Pancreas (tissue), 10 donors: ENCODE data around the gene ADGRG3. TPM values are rescaled to one million over a fixed set of nuclear protein-coding genes. Genes with fewer than 3 reads are reported as not detected.

Experiments used
- ATAC-seq, 4 donors: fragments of 200-7000 bp; cut with Tn5 transposase; one replicate each; pipeline versions ENCODE4 v1.8.0 to v1.9.1; 2020; ENCODE audit warnings: mild to moderate bottlenecking in 4 of 4, moderate library complexity in 4 of 4
- DNase-seq, 6 donors: peaks; one replicate each; pipeline ENCODE4 v3.0.0-alpha.2; 2020
- FAIRE-seq: peaks from 2 replicates; lab custom pipeline; 2012; peaks lifted over from hg19 to GRCh38; lab: Jason Lieb, UNC
- H3K27ac ChIP-seq, 4 donors: fragments of 200-600 bp; sonication (generic); 1 replicate in 3 of 4; 2 replicates in 1 of 4; pipeline versions ENCODE4 v1.5.0 to v1.8.0; 2020
- H3K27me3 ChIP-seq, 4 donors: fragments of 200-600 bp; one replicate each; pipeline ENCODE4 v1.8.0; 2021
- H3K36me3 ChIP-seq, 3 donors: fragments of 200-600 bp; sonication (generic) in 1 of 3; one replicate each; pipeline versions ENCODE4 v1.5.0 to v1.8.0; 2020 to 2021
- H3K4me1 ChIP-seq, 3 donors: fragments of 200-600 bp; one replicate each; pipeline ENCODE4 v1.8.0; 2021
- H3K4me3 ChIP-seq, 4 donors: fragments of 200-600 bp; sonication (generic) in 2 of 4; one replicate each; pipeline versions ENCODE4 v1.5.0 to v1.8.0; 2020 to 2021
- H3K9me3 ChIP-seq, 4 donors: fragments of 200-600 bp; one replicate each; pipeline ENCODE4 v1.8.0; 2021
- CTCF ChIP-seq, 4 donors: fragments of 200-600 bp; sonication (generic) in 3 of 4; IDR thresholded peaks; one replicate each; pipeline versions ENCODE4 v1.5.0 to v1.8.0; 2021; ENCODE audit warnings: antibody characterized with exemption in 4 of 4
- WGBS, 2 donors: extraction: QIAGEN DNeasy Blood & Tissue Kit; methylation state at CpG; one replicate each; pipeline ENCODE4 v1.1.7; 2013; 5-methylcytosine and 5-hydroxymethylcytosine counted together
- intact Hi-C, 3 donors: fragments of 100-400 bp; cut with DNase I; formaldehyde crosslinking; loops; one replicate each; pipeline versions ENCODE4 v1.11.1 to v1.14.2; 2022
- polyA plus RNA-seq, 2 donors: library from polyadenylated mRNA; stranded (reverse); fragments of 200-250 nt; gene quantifications; one replicate each; pipeline ENCODE4 v1.2.3, GENCODE V29; 2013
- total RNA-seq, 6 donors: library from RNA; stranded (reverse); fragmentation: NEBNext Ultra II Directional in 4 of 6; extraction: Animal tissue kit (Norgen Biotek cat#: 25700) in 4 of 6; gene quantifications; one replicate each; pipeline versions ENCODE4 v1.2.1 to v1.2.4, GENCODE V29; 2021 to 2023
- donor health status: healthy with polysubstance abuse.
- donor health status: DM: no; HTN: no; CAD: no; lungs with moderate emphysema.
- donor health status: DM: no; HTN: no; CAD: no.
- donor health status: control.
- donor health status: control.
- donor health status: Bipolar disorder and iron deficiency.
- donor health status: DM: yes; HTN: yes; CAD: no.
- donor health status: DM: no; HTN: no; CAD: no.
- donor health status: DM: no; HTN: no; CAD: no.
- donor health status: DM: yes; HTN: yes; CAD: no.

The ADGRG3 gene
- total and polyA plus RNA-seq, 8 donors, result 0.14 to 0.84 (median 0.53) TPM

- intact Hi-C loops, result no loop called here
- Histone ChIP-seq H3K27me3 (no peaks in the 10 kb centered on the region), H3K27ac (peak overlapping the region in 3 of 4 donors; percentile 33 to 95 (median 95)), H3K9me3 (no peaks in the 10 kb centered on the region), H3K4me1 (peaks cover 31 to 44% (median 32%) of the 10 kb centered on the region in 3 donors), H3K36me3 (no peaks in the 10 kb centered on the region), H3K4me3 (peak overlapping the region in 2 of 4 donors; percentile 63 to 66)
- ATAC-seq (no peak), FAIRE-seq (no peak), DNase-seq (peak in 3 of 6 donors; percentile 60 to 65 (median 62))
- 31 to 41% methylated on average over 10 of the region's 10 CpGs for WGBS, 2 donors
- no peak for TF ChIP-seq CTCF (IDR thresholded peaks at IDR 0.05)
Measured at GRCh38 chr16:57621521-57622271, 46.4 kb upstream of the ADGRG3 start.

- WGBS, 2 donors, result 45 to 54% methylated on average over 16 of the region's 16 CpGs
- Histone ChIP-seq H3K9me3 (no peaks in the 10 kb centered on the region), H3K27me3 (no peaks in the 10 kb centered on the region), H3K4me1 (peaks cover 31 to 44% (median 32%) of the 10 kb centered on the region in 3 donors), H3K36me3 (no peaks in the 10 kb centered on the region), H3K27ac (peak overlapping the region in 2 of 4 donors; percentile 74 to 95), H3K4me3 (peak overlapping the region in 2 of 4 donors; percentile 8 to 17)
- ATAC-seq (peak in 1 of 4 donors; percentile 1), DNase-seq (peak in 5 of 6 donors; percentile 49 to 71 (median 61)), FAIRE-seq (no peak)
- intact Hi-C loops, result no loop called here
- TF ChIP-seq CTCF (IDR thresholded peaks at IDR 0.05), result no peak
Measured at GRCh38 chr16:57622361-57623250, 45.5 kb upstream of the ADGRG3 start.

- Histone ChIP-seq H3K4me3 (peak overlapping the region in 2 of 4 donors; percentile 8 to 17), H3K9me3 (no peaks in the 10 kb centered on the region), H3K4me1 (peaks cover 27 to 41% (median 33%) of the 10 kb centered on the region in 3 donors), H3K27ac (peak overlapping the region in 2 of 4 donors; percentile 74 to 95), H3K27me3 (no peaks in the 10 kb centered on the region), H3K36me3 (no peaks in the 10 kb centered on the region)
- 25 to 26% methylated on average over 17 of the region's 17 CpGs for WGBS, 2 donors
- intact Hi-C loops, result no loop called here
- peak; percentile 69 to 80 (median 75) for DNase-seq
- no peak for TF ChIP-seq CTCF (IDR thresholded peaks at IDR 0.05)
- no peak for FAIRE-seq
- ATAC-seq, result peak; percentile 5 to 23 (median 16)
Measured at GRCh38 chr16:57623251-57624043, 44.7 kb upstream of the ADGRG3 start.

DNA sequence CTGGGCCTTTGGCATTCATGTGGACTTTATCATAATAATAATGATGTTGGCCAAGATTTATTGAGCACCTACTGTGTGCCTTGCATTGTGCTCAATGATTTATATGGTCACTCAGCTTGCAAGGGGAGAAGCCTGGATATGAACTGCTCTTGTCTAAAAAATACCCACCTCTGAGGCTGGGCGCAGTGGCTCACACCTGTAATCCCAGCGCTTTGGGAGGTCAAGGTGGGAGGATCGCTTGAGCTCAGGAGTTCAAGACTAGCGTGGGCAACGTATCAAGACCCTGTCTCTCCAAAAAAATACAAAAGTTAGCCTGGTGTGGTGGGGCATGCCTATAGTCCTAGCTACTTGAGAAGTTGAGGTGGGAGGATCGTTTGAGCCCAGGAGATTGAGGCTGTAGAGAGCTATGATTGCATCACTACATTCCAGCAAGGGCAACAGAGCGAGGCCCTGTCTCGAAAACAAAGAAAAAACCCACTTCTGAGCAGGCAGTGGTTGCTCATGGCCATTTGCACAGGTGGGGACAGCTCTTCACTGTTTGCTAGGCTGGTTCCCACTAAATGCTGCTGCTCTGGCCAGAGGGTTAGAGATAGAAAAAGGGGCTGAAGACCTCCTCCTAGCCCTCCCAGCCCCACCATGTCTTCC is 43.9 kb upstream of the ADGRG3 start:
- Histone ChIP-seq H3K4me1 (peaks cover 20 to 36% (median 26%) of the 10 kb centered on the region in 3 donors), H3K27me3 (no peaks in the 10 kb centered on the region), H3K27ac (peak overlapping the region in 1 of 4 donors; percentile 74), H3K9me3 (no peaks in the 10 kb centered on the region), H3K4me3 (no peak overlapping the region), H3K36me3 (no peaks in the 10 kb centered on the region)
- WGBS, 2 donors, result 84 to 85% methylated on average over 8 of the region's 8 CpGs
- TF ChIP-seq CTCF (IDR thresholded peaks at IDR 0.05), result no peak
- intact Hi-C loops, result no loop called here
- DNase-seq, result peak in 2 of 6 donors; percentile 6 to 12
- ATAC-seq, result no peak
- no peak for FAIRE-seq
